WTC11 (cell line): ENCODE results near the gene HSF2BP. TPM values are rescaled to one million over a fixed set of nuclear protein-coding genes. Genes with fewer than 3 reads are reported as not detected.

ENCODE experiments used
- ATAC-seq: fragments of 200-7000 bp; cut with Tn5 transposase; 2 replicates; pipeline ENCODE4 v1.10.0; 2021; ENCODE audit warnings: mild to moderate bottlenecking, moderate library complexity
- CTCF ChIA-PET: fragments of 300-600 bp; sonication (Branson Sonifier 250); formaldehyde crosslinking; loops from one replicate; lab custom pipeline; 2021; ENCODE audit warnings: antibody characterized with exemption; lab: Charles Lee
- POLR2A ChIA-PET: fragments of 350-600 bp; sonication (Branson Sonifier 250); formaldehyde crosslinking; loops from one replicate; lab custom pipeline; 2021; ENCODE audit warnings: antibody characterized with exemption; lab: Charles Lee
- DNase-seq: peaks from one replicate; pipeline ENCODE4 v3.0.0; 2021; ENCODE audit warnings: low spot score
- H3K27ac Mint-ChIP-seq: 2 replicates; pipeline ENCODE4 v1.8.0; 2021; ENCODE audit warnings: mixed read lengths
- H3K27me3 Mint-ChIP-seq: 2 replicates; pipeline ENCODE4 v1.8.0; 2021; ENCODE audit warnings: low read depth, mild to moderate bottlenecking, moderate library complexity, mixed read lengths
- H3K36me3 Mint-ChIP-seq: 2 replicates; pipeline ENCODE4 v1.8.0; 2021; ENCODE audit warnings: mixed read lengths
- H3K4me1 Mint-ChIP-seq: 2 replicates; pipeline ENCODE4 v1.8.0; 2022; ENCODE audit warnings: mixed read lengths
- H3K4me3 Mint-ChIP-seq: 2 replicates; pipeline ENCODE4 v1.8.0; 2021; ENCODE audit warnings: mild to moderate bottlenecking, moderate library complexity, mixed read lengths
- H3K9me3 Mint-ChIP-seq: 2 replicates; pipeline ENCODE4 v1.8.0; 2021; ENCODE audit warnings: mixed read lengths
- CDX4 ChIP-seq: fragments of 250-450 bp; sonication (Bioruptor Pico); IDR thresholded peaks from 2 replicates; pipeline ENCODE4 v1.9.0; 2021; ENCODE audit warnings: moderate library complexity, mild to moderate bottlenecking, inconsistent platforms, borderline replicate concordance
- ESRRA ChIP-seq: sonication (generic); formaldehyde crosslinking; IDR thresholded peaks from 2 replicates; pipeline ENCODE4 v1.8.1; 2022; ENCODE audit warnings: mild to moderate bottlenecking, missing genetic modification reagents, borderline replicate concordance
- ETV6 ChIP-seq: sonication (generic); formaldehyde crosslinking; IDR thresholded peaks from 2 replicates; pipeline ENCODE4 v1.8.1; 2022; ENCODE audit warnings: mild to moderate bottlenecking, missing genetic modification reagents
- MXD4 ChIP-seq: fragments of 250-450 bp; sonication (Bioruptor Pico); IDR thresholded peaks from 2 replicates; pipeline ENCODE4 v1.8.0; 2021; ENCODE audit warnings: mild to moderate bottlenecking, moderate library complexity, borderline replicate concordance
- NR1H2 ChIP-seq: sonication (generic); formaldehyde crosslinking; IDR thresholded peaks from 2 replicates; pipeline ENCODE4 v1.9.0; 2021; ENCODE audit warnings: mild to moderate bottlenecking, moderate library complexity, missing genetic modification reagents
- OVOL2 ChIP-seq: fragments of 250-450 bp; sonication (Bioruptor Pico); IDR thresholded peaks from 2 replicates; pipeline ENCODE4 v1.9.0; 2021; ENCODE audit warnings: mild to moderate bottlenecking, borderline replicate concordance
- PRDM15 ChIP-seq: sonication (generic); formaldehyde crosslinking; IDR thresholded peaks from 2 replicates; pipeline ENCODE4 v1.8.0; 2022; ENCODE audit warnings: missing genetic modification reagents
- PRRX2 ChIP-seq: fragments of 250-450 bp; sonication (Bioruptor Pico); IDR thresholded peaks from 2 replicates; pipeline ENCODE4 v1.8.0; 2021; ENCODE audit warnings: mild to moderate bottlenecking
- USF2 ChIP-seq: sonication (generic); formaldehyde crosslinking; IDR thresholded peaks from 2 replicates; pipeline ENCODE4 v1.8.1; 2023; ENCODE audit warnings: mild to moderate bottlenecking, missing genetic modification reagents, moderate library complexity
- ZMAT4 ChIP-seq: fragments of 250-450 bp; sonication (Bioruptor Pico); IDR thresholded peaks from 2 replicates; pipeline ENCODE4 v1.9.0; 2021; ENCODE audit warnings: mild to moderate bottlenecking
- ZNF219 ChIP-seq: sonication (generic); formaldehyde crosslinking; IDR thresholded peaks from 2 replicates; pipeline ENCODE4 v1.8.0; 2023; ENCODE audit warnings: missing genetic modification reagents, mild to moderate bottlenecking, borderline replicate concordance
- ZNF232 ChIP-seq: sonication (generic); formaldehyde crosslinking; IDR thresholded peaks from 2 replicates; pipeline ENCODE4 v1.8.0; 2022; ENCODE audit warnings: mild to moderate bottlenecking, missing genetic modification reagents
- ZNF281 ChIP-seq: sonication (generic); formaldehyde crosslinking; IDR thresholded peaks from 2 replicates; pipeline ENCODE4 v1.8.0; 2023; ENCODE audit warnings: mild to moderate bottlenecking, missing genetic modification reagents
- ZNF423 ChIP-seq: fragments of 250-450 bp; sonication (Bioruptor Pico); IDR thresholded peaks from 2 replicates; pipeline ENCODE4 v2.1.2; 2022; ENCODE audit warnings: mild to moderate bottlenecking, moderate library complexity
- total RNA-seq: library from RNA; stranded (reverse); gene quantifications from 3 replicates; pipeline ENCODE4 v1.2.3, GENCODE V29; 2021

Gene HSF2BP
- total RNA-seq, 1 experiment from 2014 or later = 1.1 TPM

- H3K27ac Mint-ChIP-seq = no peak overlapping the region
- CTCF ChIA-PET = no interaction called here
- peaks cover 5% of the 10 kb centered on the region for H3K4me1 Mint-ChIP-seq
- H3K36me3 Mint-ChIP-seq = no peaks in the 10 kb centered on the region
- no peaks in the 10 kb centered on the region for H3K27me3 Mint-ChIP-seq
- H3K4me3 Mint-ChIP-seq = no peak overlapping the region
- POLR2A ChIA-PET = no interaction called here
- no peak for ATAC-seq
- TF ChIP-seq ZNF219 (CRISPR knock-in tag) (no peak), NR1H2 (CRISPR knock-in tag) (no peak)
- no peaks in the 10 kb centered on the region for H3K9me3 Mint-ChIP-seq
- DNase-seq = no peak
Measured at GRCh38 chr21:43575473-43575844, 83.8 kb downstream of the HSF2BP start.

- Mint-ChIP-seq H3K4me1 (peaks cover 5% of the 10 kb centered on the region), H3K36me3 (no peaks in the 10 kb centered on the region), H3K27me3 (no peaks in the 10 kb centered on the region), H3K4me3 (no peak overlapping the region), H3K27ac (peak overlapping the region; percentile 78; the same call in 1 of the 2 replicates), H3K9me3 (no peaks in the 10 kb centered on the region)
- ATAC-seq (no peak), DNase-seq (no peak)
- TF ChIP-seq ZNF423 = peak; percentile 53; the same call in 1 of the 2 replicates
- TF ChIP-seq PRDM15 = no peak
- CTCF ChIA-PET = interaction anchor here (1.9 kb wide), 1 partner anchor 37 kb away, joined by 5 read pairs; no protein-coding TSS in a partner anchor
- POLR2A ChIA-PET = no interaction called here
Measured at GRCh38 chr21:43574741-43575472, 84.4 kb downstream of the HSF2BP start.

- ChIA-PET POLR2A (no interaction called here), CTCF (interaction anchor here (1.9 kb wide), 1 partner anchor 38 kb away, joined by 5 read pairs; no protein-coding TSS in a partner anchor)
- peaks cover 5% of the 10 kb centered on the region for H3K4me1 Mint-ChIP-seq
- DNase-seq = no peak
- ATAC-seq = no peak
- no peaks in the 10 kb centered on the region for H3K36me3 Mint-ChIP-seq
- TF ChIP-seq ZNF281 (CRISPR knock-in tag) (no peak), USF2 (no peak), PRRX2 (CRISPR knock-in tag) (no peak), ETV6 (CRISPR knock-in tag) (no peak), ESRRA (CRISPR knock-in tag) (no peak), OVOL2 (CRISPR knock-in tag) (no peak), MXD4 (CRISPR knock-in tag) (no peak), ZMAT4 (CRISPR knock-in tag) (no peak), CDX4 (CRISPR knock-in tag) (no peak), ZNF232 (no peak)
- H3K4me3 Mint-ChIP-seq = no peak overlapping the region
- H3K27ac Mint-ChIP-seq = no peak overlapping the region
- H3K27me3 Mint-ChIP-seq = no peaks in the 10 kb centered on the region
- H3K9me3 Mint-ChIP-seq = no peaks in the 10 kb centered on the region
Measured at GRCh38 chr21:43573921-43574320, 85.4 kb downstream of the HSF2BP start.
